AG09309 (cell line): ENCODE measurements around the gene MAP6.

Experiments
- DNase-seq: peaks from one replicate; pipeline ENCODE4 v3.0.0-alpha.2; 2010; ENCODE audit warnings: low read depth
- H3K4me3 ChIP-seq: 2 replicates; pipeline ENCODE4 v1.5.1; 2011; ENCODE audit warnings: mild to moderate bottlenecking, low read depth, low read length, moderate library complexity; ENCODE audit not compliant: control insufficient read depth
- TF ChIP-seq, protein P1 (sequence below): IDR thresholded peaks from 2 replicates; pipeline ENCODE4 v1.5.1; 2011; ENCODE audit warnings: mild to moderate bottlenecking, low read depth, low read length, inconsistent platforms; ENCODE audit not compliant: insufficient read depth, control insufficient read depth; ENCODE audit errors: missing control alignments

Gene MAP6

DNA sequence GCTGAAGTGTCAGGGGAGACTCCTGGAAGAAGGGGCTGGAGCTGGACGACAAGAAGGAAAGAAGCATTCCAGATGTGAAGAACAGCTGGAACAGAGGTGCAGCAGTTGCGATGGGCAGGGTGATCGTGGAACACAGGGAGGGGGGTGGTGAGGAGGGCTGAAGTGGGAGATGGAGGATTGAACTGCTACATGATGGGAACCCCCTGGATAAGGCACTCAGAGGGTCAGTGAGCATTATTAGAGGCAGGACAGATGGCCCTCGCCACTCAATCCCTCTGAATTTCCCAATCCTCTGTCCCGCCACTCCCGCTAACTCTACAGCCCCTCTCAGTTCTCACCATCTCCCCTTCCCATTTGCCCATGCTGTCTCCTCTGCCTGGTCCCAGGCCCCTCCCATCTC, 92.8 kb downstream of the MAP6 start:
- TF ChIP-seq, protein P1, sequence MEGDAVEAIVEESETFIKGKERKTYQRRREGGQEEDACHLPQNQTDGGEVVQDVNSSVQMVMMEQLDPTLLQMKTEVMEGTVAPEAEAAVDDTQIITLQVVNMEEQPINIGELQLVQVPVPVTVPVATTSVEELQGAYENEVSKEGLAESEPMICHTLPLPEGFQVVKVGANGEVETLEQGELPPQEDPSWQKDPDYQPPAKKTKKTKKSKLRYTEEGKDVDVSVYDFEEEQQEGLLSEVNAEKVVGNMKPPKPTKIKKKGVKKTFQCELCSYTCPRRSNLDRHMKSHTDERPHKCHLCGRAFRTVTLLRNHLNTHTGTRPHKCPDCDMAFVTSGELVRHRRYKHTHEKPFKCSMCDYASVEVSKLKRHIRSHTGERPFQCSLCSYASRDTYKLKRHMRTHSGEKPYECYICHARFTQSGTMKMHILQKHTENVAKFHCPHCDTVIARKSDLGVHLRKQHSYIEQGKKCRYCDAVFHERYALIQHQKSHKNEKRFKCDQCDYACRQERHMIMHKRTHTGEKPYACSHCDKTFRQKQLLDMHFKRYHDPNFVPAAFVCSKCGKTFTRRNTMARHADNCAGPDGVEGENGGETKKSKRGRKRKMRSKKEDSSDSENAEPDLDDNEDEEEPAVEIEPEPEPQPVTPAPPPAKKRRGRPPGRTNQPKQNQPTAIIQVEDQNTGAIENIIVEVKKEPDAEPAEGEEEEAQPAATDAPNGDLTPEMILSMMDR: no peak
- H3K4me3 ChIP-seq: no peak overlapping the region
- DNase-seq: no peak

DNA sequence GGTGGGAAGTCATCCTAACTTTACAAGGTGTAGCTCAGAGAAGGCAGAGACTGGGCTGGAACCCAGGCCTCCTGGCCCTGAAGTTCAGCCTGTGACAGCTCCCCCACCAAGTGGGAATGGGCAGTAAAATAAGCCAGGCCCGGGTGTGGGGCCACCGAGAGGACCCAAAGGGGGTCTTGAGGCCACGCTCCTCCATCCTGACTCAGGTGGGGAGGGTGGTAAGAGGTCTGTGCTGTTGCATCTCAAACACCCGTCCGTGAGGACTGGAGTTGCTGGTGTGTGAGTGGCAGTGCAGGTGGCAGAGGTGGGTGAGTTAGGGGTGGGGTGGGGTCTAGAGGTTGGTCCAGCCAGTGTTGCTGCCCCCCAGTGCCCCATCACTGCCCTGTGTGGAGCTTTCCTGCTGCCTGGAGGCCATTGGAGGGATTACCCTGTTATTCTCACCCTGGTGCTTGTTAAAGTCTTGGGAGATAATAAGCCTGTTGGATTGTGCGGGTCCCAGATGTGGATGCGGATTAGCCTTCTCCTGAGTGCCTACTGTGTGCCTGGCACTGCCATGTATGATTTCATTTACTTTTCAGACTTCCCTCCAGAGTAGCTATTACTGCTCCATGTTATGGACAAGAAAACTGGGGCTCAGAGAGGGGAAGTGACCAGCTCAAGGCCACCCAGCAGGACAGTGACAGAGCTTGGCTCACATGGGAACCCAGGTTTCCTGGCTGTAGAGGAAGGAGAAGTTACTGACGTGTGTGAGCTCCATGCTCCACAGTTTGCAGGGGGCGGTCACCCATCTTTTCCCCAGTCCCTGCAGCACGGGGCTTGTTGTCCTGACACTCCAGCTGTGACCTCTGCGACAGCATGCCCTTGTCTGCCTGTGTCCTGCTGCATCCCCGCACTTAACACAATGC, 93.9 kb downstream of the MAP6 start:
- TF ChIP-seq, protein P1: peak; percentile 60
- H3K4me3 ChIP-seq: no peak overlapping the region
- DNase-seq: no peak

DNA sequence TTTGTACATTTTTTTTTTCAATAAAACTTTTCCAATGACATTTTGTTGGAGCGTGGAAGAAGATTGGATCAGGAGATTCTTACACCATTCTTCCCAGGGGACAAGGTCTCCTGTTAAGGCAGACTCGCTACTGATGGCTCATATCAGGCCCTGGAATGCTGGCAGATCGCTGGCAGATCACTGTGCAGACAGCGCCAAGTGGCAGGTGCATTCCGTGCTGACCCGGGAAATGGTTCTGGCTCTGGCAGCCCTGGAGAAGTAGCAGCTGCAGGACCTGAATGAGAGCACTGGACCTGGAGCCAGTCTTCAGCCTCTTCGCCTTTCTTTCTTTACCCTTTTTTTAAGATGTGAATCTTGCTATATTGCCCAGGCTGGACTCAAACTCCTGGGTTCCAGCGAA, 96.1 kb downstream of the MAP6 start:
- no peak for DNase-seq
- TF ChIP-seq, protein P1: no peak
- H3K4me3 ChIP-seq: no peak overlapping the region

DNA sequence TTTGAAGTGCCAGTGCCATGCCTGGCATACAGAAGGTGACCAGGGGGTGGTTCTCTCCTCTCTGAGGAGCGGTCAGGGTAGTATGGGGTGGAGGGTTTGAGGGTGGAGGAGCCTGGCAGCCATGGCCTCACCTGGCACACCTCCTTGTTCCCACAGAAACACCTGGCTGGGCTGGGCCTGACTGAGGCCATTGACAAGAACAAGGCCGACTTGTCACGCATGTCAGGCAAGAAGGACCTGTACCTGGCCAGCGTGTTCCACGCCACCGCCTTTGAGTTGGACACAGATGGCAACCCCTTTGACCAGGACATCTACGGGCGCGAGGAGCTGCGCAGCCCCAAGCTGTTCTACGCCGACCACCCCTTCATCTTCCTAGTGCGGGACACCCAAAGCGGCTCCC, 97.2 kb downstream of the MAP6 start:
- DNase-seq: no peak
- TF ChIP-seq, protein P1: no peak
- H3K4me3 ChIP-seq: no peak overlapping the region

DNA sequence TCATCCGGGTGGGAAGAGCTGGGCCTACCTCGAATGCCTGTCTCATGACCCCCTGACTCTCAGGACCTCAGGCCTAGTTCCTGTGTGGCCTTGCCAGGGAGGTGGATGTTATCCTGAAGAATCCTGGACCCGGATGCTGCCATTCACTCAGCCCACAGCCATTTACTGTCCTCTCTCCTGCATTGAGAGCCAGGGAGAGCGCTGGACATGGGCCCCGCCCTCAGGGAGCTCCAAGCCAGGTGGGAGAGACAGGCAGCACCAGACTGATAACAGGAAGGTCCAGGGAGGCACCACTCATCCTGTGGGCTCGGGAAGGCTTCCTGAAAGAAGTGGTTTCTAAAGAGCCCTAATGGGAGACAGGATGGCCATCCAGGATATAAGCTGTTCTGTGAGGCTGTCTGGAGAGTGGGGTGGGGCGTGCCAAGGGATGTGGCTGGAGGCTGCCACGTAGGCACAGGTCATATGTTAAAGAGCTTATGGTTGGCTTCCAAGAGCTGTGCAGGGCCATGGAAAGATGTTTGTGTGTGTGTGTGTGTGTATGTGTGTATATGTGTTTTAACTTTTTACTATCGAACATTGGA, 98.2 kb downstream of the MAP6 start:
- no peak for DNase-seq
- no peak overlapping the region for H3K4me3 ChIP-seq
- TF ChIP-seq, protein P1: no peak

DNA sequence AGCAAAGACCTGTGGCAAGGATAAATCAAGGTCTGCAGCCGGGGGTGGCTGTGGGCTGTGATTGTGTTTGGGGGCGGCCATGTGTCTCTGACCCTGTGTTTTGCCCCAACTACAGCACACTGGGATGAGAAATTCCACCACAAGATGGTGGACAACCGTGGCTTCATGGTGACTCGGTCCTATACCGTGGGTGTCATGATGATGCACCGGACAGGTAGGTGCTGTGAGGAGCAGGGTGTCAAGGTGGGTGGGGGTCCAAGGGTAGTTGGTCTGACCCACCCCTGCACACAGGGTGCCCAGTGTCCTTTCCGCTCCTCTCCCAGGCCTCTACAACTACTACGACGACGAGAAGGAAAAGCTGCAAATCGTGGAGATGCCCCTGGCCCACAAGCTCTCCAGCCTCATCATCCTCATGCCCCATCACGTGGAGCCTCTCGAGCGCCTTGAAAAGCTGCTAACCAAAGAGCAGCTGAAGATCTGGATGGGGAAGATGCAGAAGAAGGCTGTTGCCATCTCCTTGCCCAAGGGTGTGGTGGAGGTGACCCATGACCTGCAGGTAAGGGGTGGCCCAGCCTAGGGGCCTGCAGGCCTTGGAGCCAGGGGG, 100.1 kb downstream of the MAP6 start:
- H3K4me3 ChIP-seq: no peak overlapping the region
- TF ChIP-seq, protein P1: no peak
- DNase-seq: no peak
